Sigmoid colon (tissue), 7 donors: ENCODE data around the gene SLX4IP. TPM values are rescaled to one million over a fixed set of nuclear protein-coding genes. Genes with fewer than 3 reads are reported as not detected.
A peak's percentile ranks its signal among the peaks of the same experiment; 100 is the strongest.

Source experiments
- DNase-seq: peaks from one replicate; pipeline ENCODE4 v3.0.0-alpha.2; 2019
- H3K27ac ChIP-seq, 4 donors: fragments of 200-600 bp; sonication (generic); one replicate each; pipeline ENCODE4 v1.5.1; 2016 to 2019; ENCODE audit warnings: mild to moderate bottlenecking in 1 of 4
- H3K27me3 ChIP-seq, 3 donors: fragments of 200-600 bp; sonication (generic); one replicate each; pipeline ENCODE4 v1.5.1; 2019; ENCODE audit warnings: mild to moderate bottlenecking in 1 of 3
- H3K36me3 ChIP-seq, 4 donors: fragments of 200-600 bp; sonication (generic); one replicate each; pipeline ENCODE4 v1.5.1; 2016 to 2019
- H3K4me1 ChIP-seq, 4 donors: fragments of 200-600 bp; sonication (generic); one replicate each; pipeline ENCODE4 v1.5.1; 2017 to 2019
- H3K4me3 ChIP-seq, 4 donors: fragments of 200-600 bp; sonication (generic); one replicate each; pipeline ENCODE4 v1.5.1; 2017 to 2019; ENCODE audit warnings: mild to moderate bottlenecking in 2 of 4, moderate library complexity in 1 of 4
- H3K9me3 ChIP-seq, 4 donors: fragments of 200-600 bp in 3 of 4; sonication (generic) in 3 of 4; one replicate each; pipeline versions ENCODE4 v1.5.1 to v1.6.1; 2013 to 2019
- EP300 ChIP-seq, 4 donors: sonication (generic); formaldehyde crosslinking; IDR thresholded peaks; one replicate each; pipeline ENCODE4 v1.6.1; 2017; ENCODE audit warnings: antibody characterized with exemption in 4 of 4
- POLR2A ChIP-seq, 2 donors: fragments of 450-650 bp; IDR thresholded peaks; one replicate each; pipeline ENCODE4 v1.6.1; 2016; ENCODE audit warnings: antibody characterized with exemption in 2 of 2, mild to moderate bottlenecking in 2 of 2, moderate library complexity in 2 of 2
- POLR2AphosphoS5 ChIP-seq, 4 donors: sonication (generic); formaldehyde crosslinking; IDR thresholded peaks; one replicate each; pipeline ENCODE4 v1.6.1; 2017; ENCODE audit warnings: antibody characterized with exemption in 4 of 4
- WGBS, 2 donors: extraction: QIAGEN DNeasy Blood & Tissue Kit; methylation state at CpG; one replicate each; pipeline ENCODE4 v1.1.7; 2013; 5-methylcytosine and 5-hydroxymethylcytosine counted together
- intact Hi-C: fragments of 100-400 bp; cut with DNase I; formaldehyde crosslinking; loops from one replicate; pipeline ENCODE4 v1.15.1; 2023
- polyA plus RNA-seq, 3 donors: library from polyadenylated mRNA; stranded (reverse); fragments of 200-250 nt; gene quantifications; one replicate each; pipeline ENCODE4 v1.2.3, GENCODE V29; 2013
- total RNA-seq, 4 donors: library from RNA; depleted of rRNA; stranded (reverse); fragments of >200 nt; gene quantifications; one replicate each; pipeline ENCODE4 v1.1.0, GENCODE V29; 2016
- TF ChIP-seq, protein P1 (sequence below), 4 experiments: fragments of 450-650 bp in 3 of 4; fragments of 200-600 bp in 1 of 4; IDR thresholded peaks; one replicate each; pipeline ENCODE4 v1.5.1; 2016 to 2019; ENCODE audit warnings: antibody characterized with exemption in 4 of 4, mild to moderate bottlenecking in 3 of 4, moderate library complexity in 2 of 4
- donor health status: healthy with polysubstance abuse.
- donor health status: Bipolar disorder and iron deficiency.
- donor health status: healthy.

The SLX4IP gene
- total and polyA plus RNA-seq, 7 donors = 1.2 to 4.2 (median 2.4) TPM

GRCh38 chr20:10658051-10658823, 223.1 kb downstream of the SLX4IP start:
- intact Hi-C loops = no loop called here
- Histone ChIP-seq H3K27ac (peak overlapping the region in 3 of 4 donors; percentile 40 to 87 (median 83)), H3K4me1 (peaks cover 0 to 93% (median 78%) of the 10 kb centered on the region in 4 donors), H3K27me3 (no peaks in the 10 kb centered on the region), H3K4me3 (no peak overlapping the region), H3K36me3 (peaks cover 2 to 66% (median 14%) of the 10 kb centered on the region in 4 donors), H3K9me3 (no peaks in the 10 kb centered on the region)
- 88 to 89% methylated on average over 13 of the region's 13 CpGs for WGBS, 2 donors
- DNase-seq = peak; percentile 62
- TF ChIP-seq POLR2A (IDR thresholded peaks at IDR 0.05) (no peak), POLR2AphosphoS5 (IDR thresholded peaks at IDR 0.05) (no peak), EP300 (IDR thresholded peaks at IDR 0.05) (no peak)

DNA sequence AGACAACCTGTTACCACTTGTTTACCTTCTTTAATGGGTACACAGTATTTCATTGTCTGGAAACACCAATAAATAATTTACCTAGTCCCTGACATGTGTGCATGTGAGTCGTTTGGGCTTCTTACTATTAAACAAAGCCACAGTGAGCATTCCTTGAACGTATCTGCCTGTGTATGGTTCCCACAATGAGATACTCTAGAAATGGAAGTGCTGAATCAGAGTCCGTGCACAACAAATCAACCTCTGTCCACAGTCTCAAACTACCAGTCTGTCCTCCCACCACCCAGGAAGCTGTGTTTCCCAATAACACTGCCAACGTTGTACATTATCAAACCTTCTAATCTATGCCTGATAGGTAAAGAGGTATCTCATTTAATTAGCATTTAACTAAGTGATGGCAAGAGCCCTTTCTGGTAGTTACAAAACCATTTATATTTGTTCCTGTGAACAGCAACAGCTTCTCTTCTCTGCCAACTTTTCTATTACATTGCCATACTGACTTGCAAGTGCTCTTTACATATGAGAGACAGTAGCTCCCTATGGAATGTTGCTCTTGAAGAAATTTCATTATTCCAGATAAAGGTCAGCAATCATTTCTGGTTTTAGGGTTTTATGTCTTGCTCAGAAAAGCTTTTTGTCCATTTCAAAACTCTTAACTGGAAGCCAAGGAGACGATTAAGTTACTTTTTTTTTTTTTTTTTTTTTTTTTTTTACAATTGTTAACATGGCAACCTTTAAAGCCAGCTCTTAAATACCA, 223.9 kb downstream of the SLX4IP start:
- TF ChIP-seq POLR2AphosphoS5 (IDR thresholded peaks at IDR 0.05) (no peak), POLR2A (IDR thresholded peaks at IDR 0.05) (no peak), EP300 (IDR thresholded peaks at IDR 0.05) (no peak)
- TF ChIP-seq, protein P1, sequence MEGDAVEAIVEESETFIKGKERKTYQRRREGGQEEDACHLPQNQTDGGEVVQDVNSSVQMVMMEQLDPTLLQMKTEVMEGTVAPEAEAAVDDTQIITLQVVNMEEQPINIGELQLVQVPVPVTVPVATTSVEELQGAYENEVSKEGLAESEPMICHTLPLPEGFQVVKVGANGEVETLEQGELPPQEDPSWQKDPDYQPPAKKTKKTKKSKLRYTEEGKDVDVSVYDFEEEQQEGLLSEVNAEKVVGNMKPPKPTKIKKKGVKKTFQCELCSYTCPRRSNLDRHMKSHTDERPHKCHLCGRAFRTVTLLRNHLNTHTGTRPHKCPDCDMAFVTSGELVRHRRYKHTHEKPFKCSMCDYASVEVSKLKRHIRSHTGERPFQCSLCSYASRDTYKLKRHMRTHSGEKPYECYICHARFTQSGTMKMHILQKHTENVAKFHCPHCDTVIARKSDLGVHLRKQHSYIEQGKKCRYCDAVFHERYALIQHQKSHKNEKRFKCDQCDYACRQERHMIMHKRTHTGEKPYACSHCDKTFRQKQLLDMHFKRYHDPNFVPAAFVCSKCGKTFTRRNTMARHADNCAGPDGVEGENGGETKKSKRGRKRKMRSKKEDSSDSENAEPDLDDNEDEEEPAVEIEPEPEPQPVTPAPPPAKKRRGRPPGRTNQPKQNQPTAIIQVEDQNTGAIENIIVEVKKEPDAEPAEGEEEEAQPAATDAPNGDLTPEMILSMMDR (IDR thresholded peaks at IDR 0.05) = no peak
- 45 to 63% methylated on average over 5 of the region's 5 CpGs for WGBS, 2 donors
- Histone ChIP-seq H3K4me1 (peaks cover 0 to 92% (median 72%) of the 10 kb centered on the region in 4 donors), H3K36me3 (peaks cover 7 to 74% (median 18%) of the 10 kb centered on the region in 4 donors), H3K27me3 (no peaks in the 10 kb centered on the region), H3K9me3 (no peaks in the 10 kb centered on the region), H3K4me3 (no peak overlapping the region), H3K27ac (peak overlapping the region in 3 of 4 donors; percentile 40 to 87 (median 83))
- intact Hi-C loops = no loop called here
- no peak for DNase-seq

GRCh38 chr20:10659651-10660601, 224.8 kb downstream of the SLX4IP start:
- Histone ChIP-seq H3K27ac (peak overlapping the region in 3 of 4 donors; percentile 74 to 87 (median 83)), H3K27me3 (no peaks in the 10 kb centered on the region), H3K4me3 (no peak overlapping the region), H3K9me3 (no peaks in the 10 kb centered on the region), H3K36me3 (peaks cover 7 to 70% (median 18%) of the 10 kb centered on the region in 4 donors), H3K4me1 (peaks cover 0 to 91% (median 70%) of the 10 kb centered on the region in 4 donors)
- intact Hi-C loops = no loop called here
- DNase-seq = peak; percentile 57
- TF ChIP-seq POLR2A (IDR thresholded peaks at IDR 0.05) (no peak), POLR2AphosphoS5 (IDR thresholded peaks at IDR 0.05) (no peak), EP300 (IDR thresholded peaks at IDR 0.05) (no peak)
- TF ChIP-seq, protein P1 (IDR thresholded peaks at IDR 0.05) = no peak
- 86 to 88% methylated on average over 12 of the region's 12 CpGs for WGBS, 2 donors

DNA sequence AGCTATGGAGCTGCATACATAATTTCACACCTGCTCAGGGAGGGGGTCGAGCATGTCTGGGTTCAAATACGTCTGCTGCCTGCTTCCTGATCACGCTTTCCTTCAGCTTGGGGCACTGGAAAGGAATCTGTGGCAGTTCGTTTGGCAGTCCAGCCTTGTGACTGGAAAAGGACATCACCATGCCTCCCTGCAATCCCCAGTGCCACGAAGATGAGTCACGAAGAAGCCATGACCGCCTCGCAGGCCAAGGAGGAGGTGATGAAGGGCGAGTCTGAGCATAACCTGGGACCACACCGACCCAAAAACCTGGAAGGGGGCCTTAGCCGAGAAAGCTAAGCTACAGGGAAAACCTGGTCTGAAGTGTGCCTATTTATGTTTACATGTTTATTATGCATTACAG, 225.6 kb downstream of the SLX4IP start:
- intact Hi-C loops = no loop called here
- H3K4me3 ChIP-seq = no peak overlapping the region

More for the DNA sequence above, 225.6 kb downstream of the SLX4IP start:
- H3K36me3 ChIP-seq = peaks cover 7 to 63% (median 18%) of the 10 kb centered on the region in 4 donors
- no peaks in the 10 kb centered on the region for H3K9me3 ChIP-seq
- peak overlapping the region in 3 of 4 donors; percentile 74 to 87 (median 83) for H3K27ac ChIP-seq
- peaks cover 0 to 91% (median 70%) of the 10 kb centered on the region in 4 donors for H3K4me1 ChIP-seq
- no peaks in the 10 kb centered on the region for H3K27me3 ChIP-seq
- DNase-seq = peak; percentile 79
- WGBS, 2 donors = 79 to 84% methylated on average over 11 of the region's 11 CpGs
- TF ChIP-seq, protein P1 (IDR thresholded peaks at IDR 0.05) = no peak
- TF ChIP-seq POLR2A (IDR thresholded peaks at IDR 0.05) (no peak), POLR2AphosphoS5 (IDR thresholded peaks at IDR 0.05) (peak in 1 of 4 donors; percentile 8)
